Prostate gland (tissue), 2 donors: ENCODE results near the gene FAM3B. TPM values are rescaled to one million over a fixed set of nuclear protein-coding genes. Genes with fewer than 3 reads are reported as not detected.

ENCODE experiments used
- DNase-seq: peaks from one replicate; pipeline ENCODE4 v3.0.0-alpha.2; 2019; ENCODE audit warnings: low spot score
- H3K27ac ChIP-seq, 2 donors: fragments of 200-600 bp; sonication (generic); 2 replicates each; pipeline ENCODE4 v1.5.1; 2017 to 2019
- H3K27me3 ChIP-seq: fragments of 200-600 bp; sonication (generic); replicated peaks from 2 replicates; pipeline ENCODE4 v1.5.1; 2019; ENCODE audit not compliant: insufficient read depth
- H3K36me3 ChIP-seq, 2 donors: fragments of 200-600 bp; sonication (generic); 1 replicate in 1 of 2; 2 replicates in 1 of 2; pipeline versions ENCODE4 v1.5.1 to v1.8.1; 2017 to 2019
- H3K4me1 ChIP-seq: fragments of 200-600 bp; sonication (generic); replicated peaks from 2 replicates; pipeline ENCODE4 v1.5.1; 2019
- H3K4me3 ChIP-seq, 2 donors: fragments of 200-600 bp; sonication (generic); 2 replicates each; pipeline ENCODE4 v1.5.1; 2017 to 2019
- H3K9me3 ChIP-seq: fragments of 200-600 bp; sonication (generic); 2 replicates; pipeline ENCODE4 v1.5.1; 2017
- CTCF ChIP-seq, 4 experiments: fragments of 200-600 bp in 2 of 4; fragments of 450-650 bp in 2 of 4; sonication (generic) in 2 of 4; IDR thresholded peaks; 1 replicate in 3 of 4; 2 replicates in 1 of 4; pipeline ENCODE4 v1.5.1; 2016 to 2019; ENCODE audit warnings: antibody characterized with exemption in 4 of 4, mild to moderate bottlenecking in 2 of 4, moderate library complexity in 2 of 4
- POLR2A ChIP-seq: fragments of 450-650 bp; IDR thresholded peaks from one replicate; pipeline ENCODE4 v1.6.1; 2016; ENCODE audit warnings: antibody characterized with exemption, mild to moderate bottlenecking
- POLR2AphosphoS5 ChIP-seq: sonication (generic); formaldehyde crosslinking; IDR thresholded peaks from one replicate; pipeline ENCODE4 v1.6.1; 2017; ENCODE audit warnings: antibody characterized with exemption
- WGBS: methylation state at CpG from one replicate; pipeline ENCODE4 v1.1.5; 2018; 5-methylcytosine and 5-hydroxymethylcytosine counted together
- intact Hi-C: fragments of 100-400 bp; cut with DNase I; formaldehyde crosslinking; loops from one replicate; pipeline ENCODE4 v1.14.2; 2022
- total RNA-seq, 2 donors: library from RNA; depleted of rRNA; stranded (reverse); fragments of >200 nt; gene quantifications; one replicate each; pipeline ENCODE4 v1.1.0, GENCODE V29; 2016

Gene FAM3B
- total RNA-seq, 2 donors from 2014 or later = 19.4 to 63.6 TPM

GRCh38 chr21:41363370-41364270 lies 47.0 kb downstream of the FAM3B start:
- no peak overlapping the region for H3K4me3 ChIP-seq
- H3K4me1 ChIP-seq = no peaks in the 10 kb centered on the region
- H3K36me3 ChIP-seq = no peaks in the 10 kb centered on the region
- no peaks in the 10 kb centered on the region for H3K9me3 ChIP-seq
- WGBS = 96% methylated on average over 18 of the region's 18 CpGs
- intact Hi-C loops = no loop called here
- H3K27ac ChIP-seq = no peak overlapping the region
- DNase-seq = no peak
- H3K27me3 ChIP-seq = no peaks in the 10 kb centered on the region
- TF ChIP-seq POLR2AphosphoS5 (no peak), CTCF (IDR thresholded peaks at IDR 0.05) (no peak), POLR2A (no peak)

GRCh38 chr21:41364308-41364707 lies 47.7 kb downstream of the FAM3B start:
- H3K9me3 ChIP-seq = no peaks in the 10 kb centered on the region
- 69% methylated on average over 6 of the region's 6 CpGs for WGBS
- intact Hi-C loops = no loop called here
- H3K4me3 ChIP-seq = no peak overlapping the region
- H3K36me3 ChIP-seq = no peaks in the 10 kb centered on the region
- DNase-seq = no peak
- TF ChIP-seq CTCF (IDR thresholded peaks at IDR 0.05) (no peak), POLR2AphosphoS5 (peak; percentile 30), POLR2A (no peak)
- H3K4me1 ChIP-seq = no peaks in the 10 kb centered on the region
- H3K27me3 ChIP-seq = no peaks in the 10 kb centered on the region
- H3K27ac ChIP-seq = no peak overlapping the region

GRCh38 chr21:41365377-41366107 lies 48.9 kb downstream of the FAM3B start:
- Histone ChIP-seq H3K9me3 (no peaks in the 10 kb centered on the region), H3K4me3 (no peak overlapping the region), H3K36me3 (no peaks in the 10 kb centered on the region), H3K4me1 (no peaks in the 10 kb centered on the region), H3K27me3 (no peaks in the 10 kb centered on the region), H3K27ac (no peak overlapping the region)
- intact Hi-C loops = no loop called here
- no peak for TF ChIP-seq POLR2AphosphoS5
- no peak for TF ChIP-seq POLR2A
- TF ChIP-seq CTCF (IDR thresholded peaks at IDR 0.05) = no peak
- DNase-seq = no peak
- 96% methylated on average over 15 of the region's 15 CpGs for WGBS

GRCh38 chr21:41366522-41367151 lies 50.0 kb downstream of the FAM3B start:
- H3K27me3 ChIP-seq = no peaks in the 10 kb centered on the region
- no peak overlapping the region for H3K4me3 ChIP-seq
- no peaks in the 10 kb centered on the region for H3K36me3 ChIP-seq
- intact Hi-C loops = no loop called here
- H3K4me1 ChIP-seq = no peaks in the 10 kb centered on the region
- WGBS = 57% methylated on average over 12 of the region's 12 CpGs
- DNase-seq = peak; percentile 31
- no peaks in the 10 kb centered on the region for H3K9me3 ChIP-seq
- no peak overlapping the region for H3K27ac ChIP-seq
- TF ChIP-seq CTCF (IDR thresholded peaks at IDR 0.05) = no peak
- peak; percentile 46 for TF ChIP-seq POLR2AphosphoS5
